Liver (tissue), 9 donors: ENCODE results near the gene HPCAL1. TPM values are rescaled to one million over a fixed set of nuclear protein-coding genes. Genes with fewer than 3 reads are reported as not detected.
A peak's percentile ranks its signal among the peaks of the same experiment; 100 is the strongest.

Experiments used
- DNase-seq: peaks from one replicate; pipeline ENCODE4 v3.0.0-alpha.2; 2017; ENCODE audit warnings: low spot score
- H3K27ac ChIP-seq, 2 donors: one replicate each; pipeline ENCODE4 v1.7.0; 2013; ENCODE audit warnings: inconsistent platforms in 2 of 2, low read length in 2 of 2, control low read depth in 1 of 2, low read depth in 1 of 2, mild to moderate bottlenecking in 1 of 2
- H3K27me3 ChIP-seq, 4 donors: one replicate each; pipeline versions ENCODE4 v1.6.1 to v1.7.0; 2013; ENCODE audit warnings: low read length in 3 of 4, inconsistent platforms in 1 of 4, mild to moderate bottlenecking in 1 of 4, moderate library complexity in 1 of 4; ENCODE audit not compliant: control insufficient read depth in 4 of 4, insufficient read depth in 4 of 4
- H3K36me3 ChIP-seq, 4 donors: one replicate each; pipeline versions ENCODE4 v1.6.1 to v1.7.0; 2013; ENCODE audit warnings: low read length in 3 of 4, mild to moderate bottlenecking in 3 of 4, low read depth in 1 of 4, moderate library complexity in 1 of 4; ENCODE audit not compliant: control insufficient read depth in 4 of 4, insufficient read depth in 3 of 4
- H3K4me1 ChIP-seq, 4 donors: one replicate each; pipeline versions ENCODE4 v1.6.1 to v1.7.0; 2013; ENCODE audit warnings: low read length in 3 of 4, mild to moderate bottlenecking in 3 of 4, moderate library complexity in 1 of 4; ENCODE audit not compliant: control insufficient read depth in 4 of 4, insufficient read depth in 4 of 4
- H3K4me3 ChIP-seq, 3 donors: one replicate each; pipeline versions ENCODE4 v1.6.1 to v1.7.0; 2013; ENCODE audit warnings: low read length in 3 of 3, control low read depth in 1 of 3, low read depth in 1 of 3, mild to moderate bottlenecking in 1 of 3
- H3K9ac ChIP-seq, 2 donors: one replicate each; pipeline ENCODE4 v1.7.0; 2013; ENCODE audit warnings: low read length in 2 of 2, mild to moderate bottlenecking in 2 of 2, moderate library complexity in 2 of 2, control low read depth in 1 of 2, low read depth in 1 of 2
- H3K9me3 ChIP-seq, 4 donors: one replicate each; pipeline versions ENCODE4 v1.6.1 to v1.7.0; 2013; ENCODE audit warnings: low read length in 3 of 4; ENCODE audit not compliant: control insufficient read depth in 4 of 4
- ATF3 ChIP-seq: IDR thresholded peaks from 2 replicates; pipeline ENCODE4 v1.6.1; 2016; ENCODE audit warnings: antibody characterized with exemption
- EGR1 ChIP-seq, 2 donors: IDR thresholded peaks; 2 replicates each; pipeline ENCODE4 v1.6.1; 2016 to 2018; ENCODE audit warnings: antibody characterized with exemption in 2 of 2, low read depth in 2 of 2
- FOXA1 ChIP-seq: IDR thresholded peaks from 2 replicates; pipeline ENCODE4 v1.6.1; 2016; ENCODE audit warnings: antibody characterized with exemption
- FOXA2 ChIP-seq: IDR thresholded peaks from 2 replicates; pipeline ENCODE4 v1.6.1; 2016; ENCODE audit warnings: antibody characterized with exemption
- GABPA ChIP-seq, 2 donors: IDR thresholded peaks in 1 of 2; conservative IDR thresholded peaks in 1 of 2; 2 replicates each; pipeline ENCODE4 v1.6.1; 2016; ENCODE audit warnings: antibody characterized with exemption in 2 of 2, mild to moderate bottlenecking in 1 of 2, moderate library complexity in 1 of 2
- HNF4A ChIP-seq, 2 donors: conservative IDR thresholded peaks; 2 replicates each; pipeline ENCODE4 v1.6.1; 2016; ENCODE audit warnings: antibody characterized with exemption in 2 of 2, mild to moderate bottlenecking in 2 of 2
- HNF4G ChIP-seq: IDR thresholded peaks from 2 replicates; pipeline ENCODE4 v1.6.1; 2016; ENCODE audit warnings: antibody characterized with exemption
- JUND ChIP-seq, 2 donors: IDR thresholded peaks; 2 replicates each; pipeline ENCODE4 v1.6.1; 2016; ENCODE audit warnings: antibody characterized with exemption in 2 of 2
- NR2F2 ChIP-seq: IDR thresholded peaks from 2 replicates; pipeline ENCODE4 v1.6.1; 2016; ENCODE audit warnings: antibody characterized with exemption
- RAD21 ChIP-seq, 2 donors: IDR thresholded peaks; 2 replicates each; pipeline ENCODE4 v1.6.1; 2016; ENCODE audit warnings: antibody characterized with exemption in 2 of 2, mild to moderate bottlenecking in 2 of 2
- RXRA ChIP-seq, 2 donors: IDR thresholded peaks; 2 replicates each; pipeline ENCODE4 v1.6.1; 2017 to 2018; ENCODE audit warnings: antibody characterized with exemption in 2 of 2, mild to moderate bottlenecking in 1 of 2
- SP1 ChIP-seq: IDR thresholded peaks from 2 replicates; pipeline ENCODE4 v1.6.1; 2018; ENCODE audit warnings: antibody characterized with exemption, mild to moderate bottlenecking
- TAF1 ChIP-seq: conservative IDR thresholded peaks from 2 replicates; pipeline ENCODE4 v1.6.1; 2016; ENCODE audit warnings: antibody characterized with exemption, mild to moderate bottlenecking
- YY1 ChIP-seq: IDR thresholded peaks from 2 replicates; pipeline ENCODE4 v1.6.1; 2016; ENCODE audit warnings: antibody characterized with exemption, mild to moderate bottlenecking
- ZBTB33 ChIP-seq: IDR thresholded peaks from 2 replicates; pipeline ENCODE4 v1.6.1; 2016; ENCODE audit warnings: antibody characterized with exemption
- WGBS: extraction: QIAGEN DNeasy Blood & Tissue Kit; methylation state at CpG from one replicate; pipeline ENCODE4 v1.1.7; 2013; 5-methylcytosine and 5-hydroxymethylcytosine counted together
- polyA plus RNA-seq, 2 donors: library from polyadenylated mRNA; stranded (reverse) in 1 of 2; unstranded in 1 of 2; fragments of 200-250 nt in 1 of 2; fragments of >200 nt in 1 of 2; fragmentation: Nextera tagmentation in 1 of 2; extraction: Ambion mirVana in 1 of 2; gene quantifications; one replicate each; pipeline versions ENCODE4 v1.2.1 to v1.2.3, GENCODE V29; 2013 to 2015
- total RNA-seq, 2 donors: library from RNA; depleted of rRNA; stranded (reverse); fragments of >200 nt; gene quantifications; one replicate each; pipeline ENCODE4 v1.2.3, GENCODE V29; 2014
- TF ChIP-seq, protein P1 (sequence below): IDR thresholded peaks from 2 replicates; pipeline ENCODE4 v1.6.1; 2016; ENCODE audit warnings: antibody characterized with exemption, mild to moderate bottlenecking
- TF ChIP-seq, protein P2 (sequence below): fragments of 150-350 bp; IDR thresholded peaks from 2 replicates; pipeline ENCODE4 v1.5.1; 2017; ENCODE audit warnings: improper control_type of control experiment, low read depth, low read length; ENCODE audit not compliant: missing input control
- TF ChIP-seq, protein P3 (sequence below): IDR thresholded peaks from 2 replicates; pipeline ENCODE4 v1.6.1; 2016; ENCODE audit warnings: antibody characterized with exemption
- donor health status: healthy.
- donor health status: healthy.
- donor health status: healthy.
- donor health status: healthy.
- donor health status: healthy.

The HPCAL1 gene
- total and polyA plus RNA-seq, 4 donors, result 17.3 to 27.9 (median 22.9) TPM

DNA sequence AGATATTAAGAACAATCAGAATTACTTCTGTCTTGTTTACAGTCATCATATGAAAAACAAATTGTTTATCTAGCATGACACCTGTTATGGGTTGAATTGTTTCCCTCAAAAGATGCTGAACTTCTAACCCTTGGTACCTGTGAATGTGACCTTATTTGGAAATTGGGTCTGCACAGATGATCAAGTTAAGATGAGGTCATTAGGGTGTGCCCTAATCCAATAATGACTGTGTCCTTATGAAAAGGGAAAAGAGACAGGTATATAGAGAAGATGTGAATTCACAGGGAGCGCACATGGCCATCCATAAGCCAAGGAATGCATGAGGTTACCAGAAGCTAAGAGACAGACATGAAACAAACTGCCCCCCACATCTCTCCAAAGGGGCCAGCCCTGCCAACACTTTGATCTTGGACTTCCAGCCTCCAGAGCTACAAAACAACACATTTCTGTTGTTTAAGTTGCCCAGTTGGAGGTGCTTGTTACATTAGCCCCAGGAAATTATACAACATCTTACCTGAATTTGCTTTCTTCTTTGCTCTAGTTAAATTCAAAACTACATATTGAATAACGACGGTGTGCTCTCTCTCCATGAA is 2.3 kb upstream of the HPCAL1 start:
- peak in 1 of 2 donors; percentile 7 for TF ChIP-seq HNF4A (conservative IDR thresholded peaks at IDR 0.05)
- no peak for TF ChIP-seq FOXA1
- Histone ChIP-seq H3K9ac (peak overlapping the region in 1 of 2 donors; percentile 48), H3K27me3 (no peaks in the 10 kb centered on the region), H3K4me3 (no peak overlapping the region), H3K27ac (peak overlapping the region; percentile 95 to 97), H3K36me3 (no peaks in the 10 kb centered on the region), H3K4me1 (peaks cover 6 to 34% (median 20%) of the 10 kb centered on the region in 4 donors), H3K9me3 (no peaks in the 10 kb centered on the region)
- 87% methylated on average over 3 of the region's 3 CpGs for WGBS
- DNase-seq, result no peak

GRCh38 chr2:10300997-10301940 is 1.4 kb upstream of the HPCAL1 start:
- H3K4me1 ChIP-seq, result peaks cover 6 to 43% (median 29%) of the 10 kb centered on the region in 4 donors
- 39% methylated on average over 22 of the region's 22 CpGs for WGBS
- no peak for DNase-seq

More at GRCh38 chr2:10300997-10301940, 1.4 kb upstream of the HPCAL1 start:
- Histone ChIP-seq H3K9me3 (no peaks in the 10 kb centered on the region), H3K27me3 (no peaks in the 10 kb centered on the region), H3K9ac (peak overlapping the region; percentile 86 to 87), H3K27ac (peak overlapping the region; percentile 95 to 97), H3K36me3 (no peaks in the 10 kb centered on the region), H3K4me3 (peak overlapping the region; percentile 94 to 96 (median 94))
- TF ChIP-seq JUND (IDR thresholded peaks at IDR 0.05), result peak; percentile 38 to 47
- TF ChIP-seq FOXA1, result no peak
- TF ChIP-seq YY1, result peak; percentile 64
- TF ChIP-seq SP1, result peak; percentile 93
- peak; percentile 89 for TF ChIP-seq HNF4G
- peak; percentile 33 to 66 for TF ChIP-seq RAD21 (IDR thresholded peaks at IDR 0.05)
- TF ChIP-seq, protein P1, sequence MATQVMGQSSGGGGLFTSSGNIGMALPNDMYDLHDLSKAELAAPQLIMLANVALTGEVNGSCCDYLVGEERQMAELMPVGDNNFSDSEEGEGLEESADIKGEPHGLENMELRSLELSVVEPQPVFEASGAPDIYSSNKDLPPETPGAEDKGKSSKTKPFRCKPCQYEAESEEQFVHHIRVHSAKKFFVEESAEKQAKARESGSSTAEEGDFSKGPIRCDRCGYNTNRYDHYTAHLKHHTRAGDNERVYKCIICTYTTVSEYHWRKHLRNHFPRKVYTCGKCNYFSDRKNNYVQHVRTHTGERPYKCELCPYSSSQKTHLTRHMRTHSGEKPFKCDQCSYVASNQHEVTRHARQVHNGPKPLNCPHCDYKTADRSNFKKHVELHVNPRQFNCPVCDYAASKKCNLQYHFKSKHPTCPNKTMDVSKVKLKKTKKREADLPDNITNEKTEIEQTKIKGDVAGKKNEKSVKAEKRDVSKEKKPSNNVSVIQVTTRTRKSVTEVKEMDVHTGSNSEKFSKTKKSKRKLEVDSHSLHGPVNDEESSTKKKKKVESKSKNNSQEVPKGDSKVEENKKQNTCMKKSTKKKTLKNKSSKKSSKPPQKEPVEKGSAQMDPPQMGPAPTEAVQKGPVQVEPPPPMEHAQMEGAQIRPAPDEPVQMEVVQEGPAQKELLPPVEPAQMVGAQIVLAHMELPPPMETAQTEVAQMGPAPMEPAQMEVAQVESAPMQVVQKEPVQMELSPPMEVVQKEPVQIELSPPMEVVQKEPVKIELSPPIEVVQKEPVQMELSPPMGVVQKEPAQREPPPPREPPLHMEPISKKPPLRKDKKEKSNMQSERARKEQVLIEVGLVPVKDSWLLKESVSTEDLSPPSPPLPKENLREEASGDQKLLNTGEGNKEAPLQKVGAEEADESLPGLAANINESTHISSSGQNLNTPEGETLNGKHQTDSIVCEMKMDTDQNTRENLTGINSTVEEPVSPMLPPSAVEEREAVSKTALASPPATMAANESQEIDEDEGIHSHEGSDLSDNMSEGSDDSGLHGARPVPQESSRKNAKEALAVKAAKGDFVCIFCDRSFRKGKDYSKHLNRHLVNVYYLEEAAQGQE, result peak; percentile 72
- peak; percentile 97 for TF ChIP-seq HNF4A (conservative IDR thresholded peaks at IDR 0.05)
- peak in 1 of 2 donors; percentile 70 for TF ChIP-seq GABPA (IDR thresholded peaks at IDR 0.05 in 1 of 2, conservative IDR thresholded peaks at IDR 0.05 in 1 of 2)
- peak; percentile 42 for TF ChIP-seq ATF3
- TF ChIP-seq, protein P2, sequence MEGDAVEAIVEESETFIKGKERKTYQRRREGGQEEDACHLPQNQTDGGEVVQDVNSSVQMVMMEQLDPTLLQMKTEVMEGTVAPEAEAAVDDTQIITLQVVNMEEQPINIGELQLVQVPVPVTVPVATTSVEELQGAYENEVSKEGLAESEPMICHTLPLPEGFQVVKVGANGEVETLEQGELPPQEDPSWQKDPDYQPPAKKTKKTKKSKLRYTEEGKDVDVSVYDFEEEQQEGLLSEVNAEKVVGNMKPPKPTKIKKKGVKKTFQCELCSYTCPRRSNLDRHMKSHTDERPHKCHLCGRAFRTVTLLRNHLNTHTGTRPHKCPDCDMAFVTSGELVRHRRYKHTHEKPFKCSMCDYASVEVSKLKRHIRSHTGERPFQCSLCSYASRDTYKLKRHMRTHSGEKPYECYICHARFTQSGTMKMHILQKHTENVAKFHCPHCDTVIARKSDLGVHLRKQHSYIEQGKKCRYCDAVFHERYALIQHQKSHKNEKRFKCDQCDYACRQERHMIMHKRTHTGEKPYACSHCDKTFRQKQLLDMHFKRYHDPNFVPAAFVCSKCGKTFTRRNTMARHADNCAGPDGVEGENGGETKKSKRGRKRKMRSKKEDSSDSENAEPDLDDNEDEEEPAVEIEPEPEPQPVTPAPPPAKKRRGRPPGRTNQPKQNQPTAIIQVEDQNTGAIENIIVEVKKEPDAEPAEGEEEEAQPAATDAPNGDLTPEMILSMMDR, result no peak
- peak; percentile 59 for TF ChIP-seq NR2F2
- TF ChIP-seq, protein P3, sequence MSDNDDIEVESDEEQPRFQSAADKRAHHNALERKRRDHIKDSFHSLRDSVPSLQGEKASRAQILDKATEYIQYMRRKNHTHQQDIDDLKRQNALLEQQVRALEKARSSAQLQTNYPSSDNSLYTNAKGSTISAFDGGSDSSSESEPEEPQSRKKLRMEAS, result peak; percentile 85
- peak; percentile 87 to 88 for TF ChIP-seq RXRA (IDR thresholded peaks at IDR 0.05)
- TF ChIP-seq EGR1 (IDR thresholded peaks at IDR 0.05; ENCODE audit: low read depth in 2 of 2), result peak in 1 of 2 donors; percentile 22
- peak; percentile 47 for TF ChIP-seq TAF1
- peak; percentile 51 for TF ChIP-seq FOXA2
- TF ChIP-seq ZBTB33, result no peak
